ENCODE measurements around the gene UGT2A2.

The UGT2A2 gene

DNA sequence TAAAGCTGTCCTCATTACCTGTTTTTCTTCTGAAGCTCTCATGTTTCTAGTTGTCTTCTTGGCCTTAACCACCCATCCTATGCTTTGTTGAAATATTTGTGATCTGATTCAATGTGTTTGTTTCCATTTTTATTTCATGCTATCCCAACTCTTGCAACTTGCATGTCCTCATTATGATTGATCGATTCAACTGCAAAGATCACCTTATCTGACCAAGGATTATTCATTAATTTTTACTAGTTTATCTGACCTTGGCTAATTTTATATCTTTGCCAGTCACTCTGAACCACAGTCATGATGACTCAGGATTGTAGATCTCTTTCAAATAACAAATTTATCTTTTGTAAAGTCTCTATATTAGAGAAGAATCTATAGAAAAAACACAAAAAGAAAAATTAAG, 70.7 kb downstream of the UGT2A2 start:
- DNase-seq: no peak

DNA sequence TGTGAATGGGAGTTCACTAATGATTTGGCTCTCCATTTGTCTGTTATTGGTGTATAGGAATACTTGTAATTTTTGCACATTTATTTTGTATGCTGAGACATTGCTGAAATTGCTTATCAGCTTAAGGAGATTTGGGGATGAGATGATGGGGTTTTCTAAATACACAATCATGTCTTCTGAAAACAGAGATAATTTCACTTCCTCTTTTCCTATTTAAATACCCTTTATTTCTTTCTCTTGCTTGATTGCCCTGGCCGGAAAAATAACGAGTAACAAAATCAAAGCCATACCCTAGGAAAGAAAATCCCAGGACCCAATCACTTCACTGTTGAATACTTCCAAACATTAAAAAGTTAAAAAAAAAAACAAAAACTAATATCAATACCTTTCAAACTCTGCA, 76.0 kb downstream of the UGT2A2 start:
- DNase-seq: no peak

DNA sequence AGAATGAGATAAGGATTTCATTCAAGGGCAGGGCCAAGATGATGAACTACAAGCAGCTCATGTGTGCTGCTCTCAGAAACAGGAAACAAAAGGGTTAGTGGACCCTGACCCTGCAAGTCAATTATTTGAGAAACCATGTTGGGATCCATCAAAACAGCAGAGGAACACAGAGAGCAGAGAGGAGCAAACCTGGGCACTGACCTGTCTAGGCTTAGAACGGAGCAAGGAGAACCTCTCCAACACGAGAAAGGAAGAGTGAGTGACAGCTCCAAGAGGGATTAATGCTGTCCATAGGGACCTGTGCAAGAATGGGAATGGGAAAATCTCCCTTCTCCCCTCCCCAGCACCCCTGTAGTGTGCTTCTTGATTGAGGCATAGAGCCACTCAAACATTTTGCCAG, 89.8 kb downstream of the UGT2A2 start:
- no peak for DNase-seq

DNA sequence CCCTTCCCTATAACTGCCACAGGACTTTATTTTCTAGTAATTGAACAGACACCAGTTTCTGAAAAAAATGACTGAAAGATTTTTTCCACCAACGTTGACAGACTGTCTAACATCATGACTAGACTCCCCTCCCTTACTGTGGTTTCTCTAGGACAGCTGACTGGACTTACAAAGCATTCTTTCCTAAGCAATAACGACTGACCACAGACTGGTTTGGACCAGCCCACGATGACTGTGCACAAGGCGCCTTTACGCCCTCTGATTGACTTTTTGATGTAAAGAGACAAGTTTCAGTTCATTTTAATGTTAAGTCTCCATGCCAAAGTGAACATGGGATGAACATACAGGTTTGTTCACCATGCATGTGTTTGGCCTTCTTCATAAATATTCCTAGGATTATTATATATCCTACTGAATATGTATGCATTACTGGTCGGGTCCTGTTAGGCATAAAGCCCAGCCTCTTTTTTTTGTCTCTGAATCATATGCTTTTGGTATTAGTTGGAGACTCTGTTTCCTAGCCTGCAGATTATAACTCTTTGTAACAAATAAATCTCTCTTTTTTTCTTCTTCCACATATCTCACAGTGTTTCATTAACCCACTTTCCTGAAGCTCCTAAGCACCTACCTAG, 93.2 kb downstream of the UGT2A2 start:
- peak; percentile 23 for DNase-seq

Data from fibroblast of skin of right quadriceps (primary cell).